ENCODE results near the gene ATXN2L.
A peak's percentile ranks its signal among the peaks of the same experiment; 100 is the strongest.
"Not testable (repeated sequence)": the region's sequence is repeated elsewhere in the genome, so short reads cannot be mapped to it uniquely, and the experiment has no call there.

The ATXN2L gene

GRCh38 chr16:28838558-28838918 lies 15.7 kb downstream of the ATXN2L start:
- DNase-seq = no peak

- no peak for DNase-seq
These were observed 16.3 kb downstream of the ATXN2L start for GRCh38 chr16:28839004-28839639.

- DNase-seq = no peak
These were observed 17.1 kb downstream of the ATXN2L start for GRCh38 chr16:28839899-28840298.

- DNase-seq = no peak
These were observed 19.9 kb downstream of the ATXN2L start for GRCh38 chr16:28842696-28843095.

GRCh38 chr16:28843766-28844165 lies 21.0 kb downstream of the ATXN2L start:
- no peak for DNase-seq

GRCh38 chr16:28844226-28844885 lies 21.6 kb downstream of the ATXN2L start:
- DNase-seq = no peak

GRCh38 chr16:28845293-28845692 lies 22.5 kb downstream of the ATXN2L start:
- DNase-seq = no peak

GRCh38 chr16:28845761-28846079 lies 22.9 kb downstream of the ATXN2L start:
- no peak for DNase-seq

GRCh38 chr16:28846080-28846932 lies 23.5 kb downstream of the ATXN2L start, which contains the start of gene TUFM:
TUFM (minus strand) TSS chr16:28846348; CDS start chr16:28846269, 79 bp downstream.
- peak; percentile 93 to 96 for DNase-seq

GRCh38 chr16:28846933-28847273 lies 24.1 kb downstream of the ATXN2L start:
- DNase-seq = no peak

- DNase-seq = no peak
These were observed 35.6 kb downstream of the ATXN2L start for GRCh38 chr16:28858421-28858820.

GRCh38 chr16:28859326-28859725 lies 36.5 kb downstream of the ATXN2L start:
- DNase-seq = no peak

GRCh38 chr16:28863929-28864793 lies 41.4 kb downstream of the ATXN2L start:
- DNase-seq = no peak

GRCh38 chr16:28865001-28865688 lies 42.3 kb downstream of the ATXN2L start:
- DNase-seq = no peak

- DNase-seq = no peak
These were observed 43.1 kb downstream of the ATXN2L start for GRCh38 chr16:28865722-28866453.

- no peak for DNase-seq
These were observed 43.6 kb downstream of the ATXN2L start for GRCh38 chr16:28866454-28866804.

- no peak for DNase-seq
These were observed 44.4 kb downstream of the ATXN2L start for GRCh38 chr16:28867241-28867640.

GRCh38 chr16:28867646-28868045 lies 44.8 kb downstream of the ATXN2L start:
- DNase-seq = not testable (repeated sequence)

- no peak for DNase-seq
These were observed 46.4 kb downstream of the ATXN2L start for GRCh38 chr16:28869201-28869600.

GRCh38 chr16:28872952-28873351 lies 50.2 kb downstream of the ATXN2L start:
- no peak for DNase-seq

GRCh38 chr16:28873543-28874201 lies 50.9 kb downstream of the ATXN2L start:
- DNase-seq = no peak

Measured in NCI-H2081 (cell line).